ENCODE measurements around the gene CTU2.
A peak's percentile ranks its signal among the peaks of the same experiment; 100 is the strongest.

Gene CTU2

GRCh38 chr16:88697116-88697830 is 9.0 kb upstream of the CTU2 start:
- DNase-seq (ENCODE audit: low spot score), result no peak

DNA sequence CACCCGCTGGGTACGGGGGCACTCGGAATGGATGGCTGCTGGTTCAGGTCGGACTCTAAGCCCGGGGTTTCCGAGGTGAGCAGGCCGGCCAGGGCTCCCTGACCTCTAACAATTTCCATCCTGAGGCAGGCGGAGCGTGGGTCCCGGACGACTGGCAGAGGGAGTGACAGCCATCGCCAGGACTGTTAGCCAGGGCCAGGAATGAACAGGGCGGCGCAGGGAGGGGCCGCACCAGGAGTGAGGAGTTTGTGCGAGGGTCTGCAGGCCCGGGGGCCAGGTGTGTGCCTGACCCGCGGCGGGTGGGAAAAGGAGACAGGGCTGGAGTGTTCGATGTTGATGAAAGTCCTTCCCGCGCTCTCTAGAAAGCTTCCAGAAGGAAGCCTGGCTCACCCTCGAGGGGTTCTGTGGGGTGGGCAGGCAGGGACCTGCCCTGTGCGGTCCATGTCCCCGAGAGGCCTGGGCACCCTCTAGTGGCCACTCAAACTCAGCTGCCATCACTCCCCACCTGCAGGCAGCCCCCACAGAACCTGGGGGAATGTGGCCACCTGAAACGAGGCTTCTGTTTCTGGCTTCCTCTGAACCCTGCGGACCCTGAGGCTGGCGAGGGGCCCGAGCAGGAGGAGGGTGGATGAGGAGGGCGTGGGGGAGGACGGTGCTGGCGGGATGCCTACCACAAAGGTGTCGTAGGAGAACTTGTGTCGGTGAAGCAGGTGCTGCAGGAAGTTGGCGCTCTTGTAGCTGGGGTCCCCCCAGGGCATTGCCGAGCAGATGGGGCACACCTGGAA is 8.3 kb upstream of the CTU2 start:
- no peak for DNase-seq (ENCODE audit: low spot score)

DNA sequence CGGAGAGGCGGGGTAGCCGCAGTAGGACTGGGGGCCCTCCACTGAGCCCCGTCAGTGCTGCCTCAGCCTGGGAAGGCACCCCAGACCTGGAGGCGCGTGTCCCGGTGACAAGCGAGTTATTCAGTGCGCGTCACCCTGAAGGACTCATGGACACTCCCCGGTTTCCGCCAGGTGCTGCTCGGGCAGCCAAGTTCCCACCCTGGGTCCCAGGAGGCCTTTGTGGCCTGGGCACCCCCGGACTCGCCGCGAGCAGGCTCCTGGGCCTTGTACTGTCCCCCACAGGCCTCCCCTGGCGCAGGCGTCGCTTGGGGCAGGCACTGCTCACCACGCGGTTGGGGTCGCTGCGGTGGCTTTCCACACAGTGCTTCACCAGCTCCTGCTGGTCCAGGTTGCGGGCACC is 7.7 kb upstream of the CTU2 start:
- DNase-seq (ENCODE audit: low spot score), result no peak

DNA sequence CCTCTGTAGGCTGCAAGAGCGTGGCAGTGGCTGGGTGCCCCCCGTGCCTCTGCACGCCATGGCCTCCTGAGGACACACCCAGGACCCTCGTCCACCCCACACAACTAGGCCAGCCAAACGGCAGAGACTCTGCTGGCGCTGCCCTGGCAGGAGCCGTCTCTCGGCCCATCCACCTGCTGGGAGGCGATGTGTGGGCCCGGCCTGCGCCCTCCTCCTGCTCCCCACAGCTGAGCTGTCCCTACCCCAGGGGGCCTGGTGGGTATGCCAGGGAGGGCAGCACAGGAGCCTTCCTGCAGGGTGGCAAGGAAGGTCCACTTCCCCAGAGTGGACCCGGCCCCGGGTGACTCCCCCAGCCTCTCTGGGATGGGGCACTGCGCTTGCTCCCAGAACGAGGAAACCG is 7.1 kb upstream of the CTU2 start:
- no peak for DNase-seq (ENCODE audit: low spot score)

- no peak for DNase-seq (ENCODE audit: low spot score)
Observed at GRCh38 chr16:88700322-88700635, 6.0 kb upstream of the CTU2 start.

- DNase-seq (ENCODE audit: low spot score), result peak; percentile 78
Observed at GRCh38 chr16:88700636-88701482, 5.4 kb upstream of the CTU2 start.

DNA sequence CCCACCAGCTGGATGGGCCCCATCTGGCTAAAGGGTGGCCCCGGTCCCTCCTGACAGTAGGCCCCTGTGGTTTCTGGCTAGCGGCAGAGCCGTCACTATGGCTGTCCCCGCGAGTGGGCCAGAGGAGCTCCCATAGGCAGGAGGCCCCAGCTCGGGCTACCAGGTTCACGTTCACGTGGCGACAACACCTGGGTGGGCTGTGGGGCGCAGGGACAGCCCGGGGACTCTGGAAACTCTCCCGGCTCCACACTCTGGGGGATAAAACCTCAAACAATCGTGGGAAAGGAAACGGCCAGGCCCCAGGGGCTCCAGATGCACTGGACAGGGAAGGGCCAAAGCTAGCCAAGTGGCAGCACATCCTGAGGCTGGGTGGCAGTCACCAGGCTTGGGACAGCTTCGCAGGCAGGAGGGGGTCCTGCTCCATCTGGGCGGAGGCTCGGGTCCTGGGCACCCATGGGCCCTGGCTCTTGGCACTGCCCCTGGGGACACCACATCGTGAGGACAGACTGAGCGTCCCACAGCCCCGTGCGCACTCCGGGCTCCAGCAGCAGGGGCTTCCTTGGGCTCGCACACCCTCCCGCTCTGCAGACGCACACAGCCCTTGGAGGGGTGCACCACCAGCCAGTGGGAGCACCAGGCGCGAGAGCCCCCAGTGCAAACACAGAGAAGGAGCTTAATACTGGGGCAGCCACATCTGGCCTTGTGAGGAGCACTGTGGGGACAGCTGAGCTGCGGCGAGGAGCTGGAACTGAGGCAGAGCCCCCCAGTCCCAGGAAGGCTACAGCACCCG is 4.5 kb upstream of the CTU2 start:
- DNase-seq (ENCODE audit: low spot score), result no peak

DNA sequence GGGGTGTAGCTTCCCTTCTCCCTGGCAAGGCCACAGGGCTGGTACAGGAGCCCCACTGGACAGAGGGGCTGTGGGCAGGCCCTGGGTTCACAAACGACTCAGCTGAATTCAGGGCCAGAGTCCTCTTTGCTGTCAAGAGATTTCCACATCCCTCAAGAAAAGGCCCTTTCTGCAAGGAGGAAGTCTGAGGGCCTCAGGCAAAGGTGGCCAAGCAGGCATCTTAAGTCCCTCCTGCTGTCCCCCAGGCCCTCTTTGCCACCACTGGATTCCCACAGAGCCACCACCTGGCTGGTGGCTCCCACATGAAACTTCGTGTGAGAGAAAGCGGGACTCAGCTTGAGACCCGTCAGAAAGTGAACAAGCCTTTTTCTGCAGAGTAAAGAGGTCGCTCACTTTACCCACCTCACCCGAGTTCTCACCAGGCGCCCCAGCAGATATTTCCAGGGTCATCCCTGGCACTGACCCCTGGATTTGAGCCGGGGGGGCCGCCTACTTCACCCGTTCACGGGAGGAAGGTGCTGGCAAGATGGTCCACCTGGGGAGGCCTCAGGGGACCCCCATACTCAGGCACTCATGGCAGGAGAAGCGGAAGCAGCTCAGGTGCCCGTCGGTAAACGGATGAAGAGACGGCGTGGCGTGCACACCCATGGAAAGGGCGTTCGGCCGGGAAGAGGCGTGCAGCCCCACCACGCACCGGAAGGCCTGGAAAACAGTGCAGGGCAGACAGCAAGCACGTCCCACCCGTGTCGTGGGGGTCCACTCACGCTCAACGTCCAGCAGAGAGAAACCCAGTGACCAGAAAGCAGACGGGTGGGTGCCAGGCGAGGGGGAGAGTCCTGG is 3.7 kb upstream of the CTU2 start:
- no peak for DNase-seq (ENCODE audit: low spot score)

GRCh38 chr16:88703486-88704309 is 2.6 kb upstream of the CTU2 start:
- peak; percentile 47 for DNase-seq (ENCODE audit: low spot score)

- DNase-seq (ENCODE audit: low spot score), result peak; percentile 53
Observed at GRCh38 chr16:88705076-88705684, 1.1 kb upstream of the CTU2 start.

DNA sequence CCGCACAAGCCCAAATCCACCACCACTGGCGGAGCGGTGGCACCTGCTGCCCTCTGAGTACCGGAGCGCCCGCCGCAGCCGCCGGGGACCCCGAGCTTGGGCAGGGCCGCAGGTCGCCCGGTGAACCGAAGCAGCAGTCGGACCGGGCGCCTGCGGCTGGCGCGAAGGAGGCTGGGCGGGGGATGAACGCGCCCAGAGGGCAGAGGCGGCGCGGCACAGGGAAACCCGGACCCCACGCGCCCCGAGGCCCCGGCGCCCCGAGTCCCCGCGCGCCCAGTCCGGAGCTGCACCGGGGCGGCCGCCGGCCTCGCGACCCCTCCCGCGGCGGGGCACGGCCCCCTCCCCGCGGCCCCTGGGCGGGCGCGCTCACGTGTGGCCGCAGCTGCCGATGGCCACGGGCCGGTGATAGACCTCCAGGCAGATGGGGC is 488 bp upstream of the CTU2 start:
- DNase-seq (ENCODE audit: low spot score), result peak; percentile 47

DNA sequence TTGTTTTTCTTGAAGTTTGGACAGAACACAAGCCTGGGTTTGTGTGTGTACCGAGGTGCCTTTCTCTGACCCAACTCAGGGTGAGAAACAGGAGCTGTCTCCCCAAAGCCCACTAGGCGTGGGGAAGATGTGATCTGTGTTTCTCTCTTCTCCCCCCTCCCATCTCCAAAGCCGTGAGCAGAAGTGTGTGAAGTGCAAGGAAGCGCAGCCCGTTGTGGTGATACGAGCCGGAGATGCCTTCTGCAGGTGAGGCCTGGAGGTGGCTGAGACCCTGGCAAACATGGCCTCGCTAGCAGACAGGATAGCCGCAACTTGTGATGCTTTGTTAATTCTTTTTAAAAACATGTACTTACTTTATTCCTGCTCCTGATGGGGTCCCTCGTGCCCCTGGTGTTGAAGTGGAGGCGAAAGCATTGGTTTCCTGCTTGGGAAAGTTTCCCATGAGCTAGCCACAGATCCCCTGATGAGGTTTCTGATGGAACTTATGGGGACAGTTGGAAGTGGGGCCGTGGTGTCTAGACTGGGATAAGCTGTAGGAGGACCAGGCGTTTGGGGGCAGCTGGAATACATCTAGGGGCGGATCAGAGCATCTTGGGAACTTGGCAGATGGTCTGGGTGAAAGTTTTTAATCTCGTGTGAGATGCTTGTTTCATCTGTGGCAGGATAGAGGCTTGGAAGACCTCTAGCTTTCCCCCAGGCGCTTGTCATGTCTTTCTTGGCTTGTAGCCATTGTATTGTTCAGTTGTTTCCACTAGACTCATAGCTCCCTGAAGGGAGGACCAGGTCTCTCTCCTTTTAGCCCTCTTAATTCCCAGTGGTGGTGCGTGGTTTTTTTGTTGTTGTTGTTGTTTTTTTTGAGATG is 893 bp downstream of the CTU2 start:
- no peak for DNase-seq (ENCODE audit: low spot score)

DNA sequence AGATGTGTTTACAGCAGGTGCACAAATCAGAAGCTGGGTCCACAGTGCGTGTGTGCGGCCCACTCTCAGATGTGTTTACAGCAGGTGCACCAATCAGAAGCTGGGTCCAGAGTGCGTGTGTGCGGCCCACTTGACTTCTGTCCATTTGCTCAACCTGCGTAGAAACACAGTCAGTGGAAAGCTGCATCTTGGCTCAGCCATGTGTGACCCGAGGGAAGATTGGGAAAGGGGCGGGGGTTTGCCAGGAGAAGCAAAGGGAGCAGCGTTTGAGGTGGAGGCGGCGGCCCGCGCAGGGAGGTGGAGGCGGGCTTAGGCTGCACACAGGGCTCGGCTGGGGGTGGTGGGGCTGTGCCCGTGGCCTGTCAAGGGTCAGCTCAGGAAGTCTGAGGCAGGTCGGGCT is 4.3 kb downstream of the CTU2 start:
- no peak for DNase-seq (ENCODE audit: low spot score)

DNA sequence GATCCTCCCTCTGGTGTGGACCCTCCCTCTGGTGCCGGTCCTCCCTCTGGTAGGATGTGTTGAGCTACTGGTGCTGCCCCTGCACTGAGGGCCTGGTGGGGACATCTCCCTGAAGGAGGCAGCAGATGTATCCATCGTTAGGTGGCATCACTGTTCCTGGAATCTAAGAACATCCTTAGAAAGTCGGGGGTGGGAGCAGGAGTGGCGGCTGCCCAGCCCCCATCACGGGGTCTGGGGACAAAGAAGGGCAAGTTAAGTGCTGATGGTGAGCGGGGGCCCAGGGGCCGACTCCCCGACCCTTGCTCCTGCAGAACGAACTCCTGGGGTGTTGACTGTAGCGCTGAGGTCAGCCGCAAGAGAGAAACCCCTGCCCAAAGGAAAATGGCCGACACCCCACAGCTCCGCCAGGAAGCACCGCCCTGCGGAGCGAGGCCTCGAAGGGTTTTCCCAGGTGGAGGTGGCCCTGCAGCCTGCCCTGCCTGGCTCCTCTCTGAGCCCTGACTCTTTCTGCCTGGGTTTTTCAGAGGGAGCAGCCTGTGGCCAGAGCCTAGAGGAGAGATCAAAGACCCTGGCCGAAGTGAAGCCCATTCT is 5.5 kb downstream of the CTU2 start:
- DNase-seq (ENCODE audit: low spot score), result no peak

GRCh38 chr16:88712362-88712979 is 6.2 kb downstream of the CTU2 start:
- no peak for DNase-seq (ENCODE audit: low spot score)

DNA sequence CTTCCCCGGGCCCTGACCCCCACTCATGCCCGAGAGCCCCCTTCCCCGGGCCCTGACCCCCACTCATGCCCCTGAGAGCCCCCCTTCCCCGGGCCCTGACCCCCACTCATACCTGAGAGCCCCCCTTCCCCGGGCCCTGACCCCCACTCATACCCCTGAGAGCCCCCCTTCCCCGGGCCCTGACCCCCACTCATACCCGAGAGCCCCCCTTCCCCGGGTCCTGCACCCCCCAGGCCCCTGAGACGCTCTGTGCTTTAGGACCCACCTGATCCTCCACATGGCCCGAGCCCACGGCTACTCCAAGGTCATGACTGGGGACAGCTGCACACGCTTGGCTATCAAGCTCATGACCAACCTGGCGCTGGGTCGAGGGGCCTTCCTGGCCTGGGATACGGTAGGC is 6.8 kb downstream of the CTU2 start:
- DNase-seq (ENCODE audit: low spot score), result no peak

DNA sequence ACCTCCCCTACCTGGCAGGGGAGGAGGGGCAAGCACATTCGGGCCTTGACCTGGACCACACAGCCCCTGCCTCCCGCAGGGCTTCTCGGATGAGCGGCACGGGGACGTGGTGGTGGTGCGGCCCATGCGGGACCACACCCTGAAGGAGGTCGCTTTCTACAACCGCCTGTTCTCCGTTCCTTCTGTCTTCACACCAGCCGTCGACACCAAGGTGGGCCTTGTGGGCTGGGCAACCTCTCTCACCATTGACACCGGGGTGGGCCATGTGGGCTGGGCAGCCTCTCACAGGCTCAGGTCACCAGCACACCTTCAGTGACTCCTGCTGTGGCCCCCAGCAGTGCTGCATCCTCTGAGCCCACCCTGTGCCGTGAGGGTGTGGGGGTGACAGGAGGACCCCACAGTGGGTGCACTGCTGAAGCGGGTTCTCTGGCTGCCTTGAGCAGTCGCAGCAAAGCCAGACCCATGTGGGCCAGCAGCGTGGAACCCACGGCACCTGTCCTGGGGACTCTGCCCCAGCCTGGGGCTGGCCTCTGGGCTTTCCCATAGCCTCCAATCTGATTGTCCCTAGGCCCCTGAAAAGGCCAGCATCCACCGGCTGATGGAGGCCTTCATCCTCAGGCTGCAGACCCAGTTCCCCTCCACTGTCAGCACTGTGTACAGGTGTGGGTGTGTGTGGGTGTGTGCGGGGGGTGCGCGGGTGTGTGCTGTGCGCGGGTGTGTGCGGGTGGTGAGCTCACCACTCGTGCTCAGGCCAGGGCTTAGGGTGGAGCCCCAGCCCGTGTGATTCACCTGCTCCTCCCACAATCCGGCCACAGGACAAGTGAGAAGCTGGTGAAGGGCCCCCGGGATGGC is 7.5 kb downstream of the CTU2 start:
- no peak for DNase-seq (ENCODE audit: low spot score)

Data from germinal center (tissue), 1 donor.